Measurements from ENCODE around the gene ANKRD6.

The ANKRD6 gene

GRCh38 chr6:89530982-89531381 is 98.0 kb downstream of the ANKRD6 start:
- Mint-ChIP-seq H3K9me3 (no peaks in the 10 kb centered on the region), H3K27me3 (no peaks in the 10 kb centered on the region), H3K4me3 (no peak overlapping the region)

GRCh38 chr6:89536231-89536630 is 103.3 kb downstream of the ANKRD6 start:
- Mint-ChIP-seq H3K9me3 (no peaks in the 10 kb centered on the region), H3K4me1 (ENCODE audit: low read depth) (no peaks in the 10 kb centered on the region)

More at GRCh38 chr6:89530982-89531381, 98.0 kb downstream of the ANKRD6 start:
- Mint-ChIP-seq H3K4me1 (ENCODE audit: low read depth) (peaks cover 3% of the 10 kb centered on the region), H3K36me3 (ENCODE audit: low read depth) (no peaks in the 10 kb centered on the region), H3K27ac (no peak overlapping the region)

GRCh38 chr6:89539779-89540178 is 106.8 kb downstream of the ANKRD6 start:
- Mint-ChIP-seq H3K4me3 (no peak overlapping the region), H3K9me3 (no peaks in the 10 kb centered on the region), H3K27me3 (no peaks in the 10 kb centered on the region), H3K27ac (no peak overlapping the region), H3K36me3 (ENCODE audit: low read depth) (no peaks in the 10 kb centered on the region), H3K4me1 (ENCODE audit: low read depth) (no peaks in the 10 kb centered on the region)

More at GRCh38 chr6:89536231-89536630, 103.3 kb downstream of the ANKRD6 start:
- Mint-ChIP-seq H3K36me3 (ENCODE audit: low read depth) (no peaks in the 10 kb centered on the region), H3K27ac (no peak overlapping the region), H3K4me3 (no peak overlapping the region), H3K27me3 (no peaks in the 10 kb centered on the region)

GRCh38 chr6:89542081-89542857 is 109.3 kb downstream of the ANKRD6 start:
- Mint-ChIP-seq H3K9me3 (no peaks in the 10 kb centered on the region), H3K36me3 (ENCODE audit: low read depth) (no peaks in the 10 kb centered on the region), H3K27ac (no peak overlapping the region), H3K4me1 (ENCODE audit: low read depth) (no peaks in the 10 kb centered on the region), H3K27me3 (no peaks in the 10 kb centered on the region), H3K4me3 (no peak overlapping the region)

GRCh38 chr6:89542866-89543265 is 109.9 kb downstream of the ANKRD6 start:
- no peak overlapping the region for H3K27ac Mint-ChIP-seq
- no peaks in the 10 kb centered on the region for H3K9me3 Mint-ChIP-seq
- no peaks in the 10 kb centered on the region for H3K27me3 Mint-ChIP-seq
- H3K4me1 Mint-ChIP-seq (ENCODE audit: low read depth) = no peaks in the 10 kb centered on the region
- no peaks in the 10 kb centered on the region for H3K36me3 Mint-ChIP-seq (ENCODE audit: low read depth)
- H3K4me3 Mint-ChIP-seq = no peak overlapping the region

GRCh38 chr6:89547281-89547680 is 114.3 kb downstream of the ANKRD6 start:
- H3K4me1 Mint-ChIP-seq (ENCODE audit: low read depth) = no peaks in the 10 kb centered on the region
- H3K27ac Mint-ChIP-seq = no peak overlapping the region
- H3K36me3 Mint-ChIP-seq (ENCODE audit: low read depth) = no peaks in the 10 kb centered on the region
- H3K9me3 Mint-ChIP-seq = no peaks in the 10 kb centered on the region
- no peaks in the 10 kb centered on the region for H3K27me3 Mint-ChIP-seq
- no peak overlapping the region for H3K4me3 Mint-ChIP-seq

DNA sequence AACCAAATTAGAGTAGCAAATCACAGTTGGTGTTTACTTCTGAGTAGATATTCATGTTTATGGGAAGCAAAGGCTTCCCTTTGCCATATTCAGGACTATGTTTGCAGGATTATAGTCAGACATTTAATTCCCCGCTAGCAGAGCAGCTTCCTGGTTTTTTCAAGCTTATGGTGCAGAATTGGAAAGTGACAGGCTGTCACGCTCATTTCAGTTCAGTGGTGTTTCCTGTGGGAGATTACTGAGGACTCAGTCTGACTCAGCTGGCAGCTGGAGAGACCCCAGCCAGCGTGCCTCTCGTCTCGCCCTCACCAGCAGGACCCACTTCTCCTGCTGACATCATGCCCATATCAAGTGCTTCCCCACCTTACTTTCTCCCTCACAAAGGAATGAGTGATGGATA is 120.5 kb downstream of the ANKRD6 start:
- Mint-ChIP-seq H3K27me3 (no peaks in the 10 kb centered on the region), H3K9me3 (peaks cover 7% of the 10 kb centered on the region), H3K4me3 (no peak overlapping the region), H3K36me3 (ENCODE audit: low read depth) (peaks cover 4% of the 10 kb centered on the region), H3K27ac (no peak overlapping the region), H3K4me1 (ENCODE audit: low read depth) (no peaks in the 10 kb centered on the region)

- H3K36me3 Mint-ChIP-seq (ENCODE audit: low read depth) = peaks cover 4% of the 10 kb centered on the region
- H3K4me3 Mint-ChIP-seq = no peak overlapping the region
- H3K4me1 Mint-ChIP-seq (ENCODE audit: low read depth) = no peaks in the 10 kb centered on the region
- no peak overlapping the region for H3K27ac Mint-ChIP-seq
- no peaks in the 10 kb centered on the region for H3K27me3 Mint-ChIP-seq
- peaks cover 7% of the 10 kb centered on the region for H3K9me3 Mint-ChIP-seq
Observed at GRCh38 chr6:89554106-89554505, 121.2 kb downstream of the ANKRD6 start.

DNA sequence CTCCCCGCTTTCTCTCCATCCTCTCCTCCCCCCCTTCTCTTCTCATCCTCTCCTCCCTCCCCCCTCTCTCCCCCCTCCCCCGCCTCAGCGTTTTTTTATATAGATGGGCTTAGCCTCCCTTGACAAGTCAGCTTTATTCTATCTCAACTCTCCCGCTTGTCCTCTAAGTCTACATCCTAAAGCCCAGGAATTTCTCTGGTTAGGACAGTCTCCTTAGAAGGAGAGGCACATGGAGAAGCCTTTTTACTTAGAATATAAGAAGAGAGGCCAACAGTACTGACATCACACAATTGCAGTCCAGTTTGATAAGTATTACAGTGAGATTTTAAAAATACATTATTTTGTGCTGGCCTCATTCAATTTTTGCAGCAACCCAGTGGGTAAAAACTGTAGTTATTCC is 122.1 kb downstream of the ANKRD6 start:
- Mint-ChIP-seq H3K36me3 (ENCODE audit: low read depth) (peaks cover 4% of the 10 kb centered on the region), H3K4me3 (no peak overlapping the region), H3K4me1 (ENCODE audit: low read depth) (no peaks in the 10 kb centered on the region), H3K27ac (no peak overlapping the region), H3K27me3 (no peaks in the 10 kb centered on the region), H3K9me3 (peaks cover 7% of the 10 kb centered on the region)

DNA sequence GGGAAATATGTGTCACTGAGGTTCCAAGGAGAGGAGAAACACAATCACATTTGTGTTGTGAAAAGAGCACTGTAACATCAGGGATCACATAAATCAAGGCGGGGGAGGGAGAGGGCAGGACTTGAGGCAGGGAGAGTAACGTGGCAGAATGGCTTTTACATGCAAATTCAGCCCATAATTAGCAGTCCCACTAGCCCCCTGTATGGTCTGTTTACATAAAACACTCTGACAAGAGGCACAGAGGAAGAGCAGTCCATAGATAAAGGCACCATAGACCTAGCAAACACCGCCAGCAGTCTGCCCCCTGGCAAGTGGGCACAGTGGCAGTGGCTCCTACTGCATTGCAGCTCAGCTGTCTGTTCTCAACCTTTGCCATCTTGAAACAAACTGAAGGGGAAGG is 122.9 kb downstream of the ANKRD6 start:
- Mint-ChIP-seq H3K27me3 (no peaks in the 10 kb centered on the region), H3K4me3 (no peak overlapping the region), H3K27ac (no peak overlapping the region), H3K4me1 (ENCODE audit: low read depth) (no peaks in the 10 kb centered on the region), H3K9me3 (peaks cover 7% of the 10 kb centered on the region), H3K36me3 (ENCODE audit: low read depth) (peaks cover 4% of the 10 kb centered on the region)

GRCh38 chr6:89559487-89559886 is 126.5 kb downstream of the ANKRD6 start:
- Mint-ChIP-seq H3K4me1 (ENCODE audit: low read depth) (no peaks in the 10 kb centered on the region), H3K4me3 (no peak overlapping the region), H3K36me3 (ENCODE audit: low read depth) (peaks cover 4% of the 10 kb centered on the region), H3K9me3 (peaks cover 7% of the 10 kb centered on the region), H3K27me3 (no peaks in the 10 kb centered on the region), H3K27ac (no peak overlapping the region)

- Mint-ChIP-seq H3K9me3 (peaks cover 2% of the 10 kb centered on the region), H3K4me3 (no peak overlapping the region), H3K36me3 (ENCODE audit: low read depth) (no peaks in the 10 kb centered on the region), H3K4me1 (ENCODE audit: low read depth) (no peaks in the 10 kb centered on the region), H3K27me3 (no peaks in the 10 kb centered on the region), H3K27ac (no peak overlapping the region)
Observed at GRCh38 chr6:89562093-89562973, 129.4 kb downstream of the ANKRD6 start.

- Mint-ChIP-seq H3K27ac (no peak overlapping the region), H3K27me3 (no peaks in the 10 kb centered on the region), H3K36me3 (ENCODE audit: low read depth) (no peaks in the 10 kb centered on the region), H3K9me3 (no peaks in the 10 kb centered on the region), H3K4me1 (ENCODE audit: low read depth) (no peaks in the 10 kb centered on the region), H3K4me3 (no peak overlapping the region)
Observed at GRCh38 chr6:89563866-89564265, 130.9 kb downstream of the ANKRD6 start.

- Mint-ChIP-seq H3K36me3 (ENCODE audit: low read depth) (no peaks in the 10 kb centered on the region), H3K9me3 (no peaks in the 10 kb centered on the region), H3K4me1 (ENCODE audit: low read depth) (no peaks in the 10 kb centered on the region), H3K27me3 (no peaks in the 10 kb centered on the region), H3K4me3 (no peak overlapping the region), H3K27ac (no peak overlapping the region)
Observed at GRCh38 chr6:89564752-89565427, 131.9 kb downstream of the ANKRD6 start.
